Activated naive CD4-positive, alpha-beta T cell treated with Interleukin-2 at 50 U/mL for 16 hours (primary cell): ENCODE results near the gene PRKAG3.

Experiments used
- DNase-seq: peaks from one replicate; pipeline ENCODE4 v3.0.0-alpha.2; 2020

Gene PRKAG3

DNA sequence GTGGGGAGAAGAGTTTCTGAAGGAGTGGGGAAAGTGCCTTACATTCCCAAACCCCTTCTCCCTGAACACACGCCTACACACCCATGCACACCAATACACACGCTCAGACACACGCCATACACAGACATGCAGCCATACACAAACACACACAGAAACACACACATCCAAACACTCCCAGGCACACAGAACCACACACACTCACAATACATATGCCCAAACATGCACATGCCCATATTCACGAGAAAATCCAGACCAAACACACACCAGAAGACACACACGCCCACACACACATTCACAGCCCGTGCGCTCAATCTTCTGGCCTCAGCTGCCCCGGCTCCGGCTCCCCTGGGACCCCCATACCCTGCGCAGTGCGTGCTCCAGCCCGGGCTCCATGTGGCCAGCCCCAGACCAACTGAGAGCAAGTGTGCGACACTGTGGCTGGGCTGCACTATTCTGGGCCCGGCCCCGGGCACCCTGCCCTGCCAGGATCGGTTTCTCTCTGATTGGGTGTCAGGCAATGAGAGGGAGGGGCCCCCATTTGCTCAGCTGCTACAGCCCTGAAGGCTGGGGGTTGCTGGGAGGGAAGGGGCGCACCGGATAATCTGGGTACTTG, at the start of gene PRKAG3:
Gene PRKAG3, minus strand, starts transcription at position 426 of the 613 bp plus-strand sequence.
- DNase-seq, result no peak

DNA sequence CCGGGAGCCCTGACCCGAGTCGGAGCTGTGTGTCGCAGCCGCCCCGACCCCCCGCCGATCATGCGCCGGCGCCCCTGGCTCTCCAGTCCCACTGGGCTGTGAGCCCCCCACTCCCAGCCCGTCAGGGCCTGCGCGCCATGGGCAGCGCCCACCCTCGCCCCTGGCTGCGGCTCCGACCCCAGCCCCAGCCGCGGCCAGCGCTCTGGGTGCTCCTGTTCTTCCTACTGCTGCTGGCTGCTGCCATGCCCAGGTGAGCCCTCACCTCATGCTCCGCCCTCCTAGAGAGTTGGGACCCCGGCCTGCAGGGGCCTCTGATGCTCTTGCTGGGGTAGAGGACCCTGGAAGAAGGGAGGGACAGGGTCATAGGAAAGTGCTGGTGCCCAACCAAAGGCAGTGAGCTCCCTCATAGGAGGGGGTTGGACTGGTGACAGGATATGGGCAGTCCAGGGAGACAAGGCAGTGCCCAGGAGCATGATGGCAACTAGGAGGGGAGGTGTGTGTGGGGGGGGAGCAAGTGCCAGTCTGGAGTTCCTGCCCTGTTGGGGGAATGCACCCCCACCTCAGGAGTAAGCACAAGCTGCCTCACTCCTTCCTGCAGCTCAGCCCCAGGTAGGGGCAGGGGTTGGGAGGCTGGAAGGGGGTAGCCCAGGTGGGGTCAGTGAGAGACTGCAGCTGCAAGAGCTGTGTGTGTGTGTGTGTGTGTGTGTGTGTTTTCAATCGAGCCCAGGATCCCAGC, 49.4 kb upstream of the PRKAG3 start:
- no peak for DNase-seq

DNA sequence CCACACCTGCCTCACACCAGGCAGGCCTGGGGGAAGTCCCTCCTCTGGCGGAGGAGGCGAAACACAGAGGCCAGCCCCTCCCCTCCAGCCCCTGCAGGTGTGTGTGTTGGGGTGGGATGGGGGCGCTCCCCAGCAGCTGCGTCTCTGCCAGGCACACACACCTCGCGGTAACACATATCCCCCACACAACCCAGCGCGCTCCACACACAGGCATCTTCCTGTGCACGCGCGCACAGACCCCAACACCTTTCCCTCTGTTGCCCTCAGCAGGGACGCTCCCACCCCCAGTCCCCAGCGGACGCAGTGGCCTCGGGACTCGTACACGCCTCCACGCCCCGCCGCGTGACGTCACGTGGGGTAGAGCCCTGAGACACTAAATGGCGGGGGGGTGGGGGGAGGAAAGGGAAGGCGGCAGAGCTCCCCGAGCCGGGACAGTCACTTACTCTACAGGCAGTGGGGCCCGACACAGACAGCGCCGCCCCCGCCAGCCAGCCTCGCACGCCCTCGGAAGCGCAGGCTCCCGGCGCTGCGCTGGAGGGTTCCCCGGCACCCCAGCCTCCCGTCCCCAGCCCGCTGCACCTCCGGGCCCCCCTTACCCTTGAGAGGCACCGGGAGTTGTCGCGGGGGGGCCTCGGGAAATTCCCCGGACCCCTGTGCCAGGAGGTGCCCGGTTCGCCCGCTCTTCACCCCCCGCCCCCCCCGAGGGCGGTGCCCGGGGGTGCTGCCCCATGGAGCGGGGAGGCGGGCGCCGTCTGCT, 48.7 kb upstream of the PRKAG3 start, which contains the start of gene WNT10A:
Gene WNT10A, plus strand, starts transcription at position 751 of the 757 bp plus-strand sequence. CDS start 144 bp downstream, outside the sequence.
- peak; percentile 80 for DNase-seq

DNA sequence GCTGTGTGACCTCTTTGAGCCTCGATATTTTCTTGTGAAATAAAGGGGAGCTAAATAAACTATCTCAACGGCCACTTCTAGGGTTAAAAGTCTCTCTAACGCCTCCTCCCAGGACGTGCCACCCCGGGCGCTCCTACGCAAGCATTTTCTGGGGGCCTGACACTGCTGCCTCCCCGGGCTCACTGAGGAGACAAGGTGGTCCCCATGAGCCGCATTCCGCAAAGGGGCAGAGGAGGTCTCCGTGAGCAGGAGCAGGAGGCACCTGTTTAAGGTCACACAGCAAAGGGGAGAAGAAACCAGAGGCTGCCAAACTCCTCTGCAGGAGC, 48.1 kb upstream of the PRKAG3 start:
- DNase-seq, result no peak

DNA sequence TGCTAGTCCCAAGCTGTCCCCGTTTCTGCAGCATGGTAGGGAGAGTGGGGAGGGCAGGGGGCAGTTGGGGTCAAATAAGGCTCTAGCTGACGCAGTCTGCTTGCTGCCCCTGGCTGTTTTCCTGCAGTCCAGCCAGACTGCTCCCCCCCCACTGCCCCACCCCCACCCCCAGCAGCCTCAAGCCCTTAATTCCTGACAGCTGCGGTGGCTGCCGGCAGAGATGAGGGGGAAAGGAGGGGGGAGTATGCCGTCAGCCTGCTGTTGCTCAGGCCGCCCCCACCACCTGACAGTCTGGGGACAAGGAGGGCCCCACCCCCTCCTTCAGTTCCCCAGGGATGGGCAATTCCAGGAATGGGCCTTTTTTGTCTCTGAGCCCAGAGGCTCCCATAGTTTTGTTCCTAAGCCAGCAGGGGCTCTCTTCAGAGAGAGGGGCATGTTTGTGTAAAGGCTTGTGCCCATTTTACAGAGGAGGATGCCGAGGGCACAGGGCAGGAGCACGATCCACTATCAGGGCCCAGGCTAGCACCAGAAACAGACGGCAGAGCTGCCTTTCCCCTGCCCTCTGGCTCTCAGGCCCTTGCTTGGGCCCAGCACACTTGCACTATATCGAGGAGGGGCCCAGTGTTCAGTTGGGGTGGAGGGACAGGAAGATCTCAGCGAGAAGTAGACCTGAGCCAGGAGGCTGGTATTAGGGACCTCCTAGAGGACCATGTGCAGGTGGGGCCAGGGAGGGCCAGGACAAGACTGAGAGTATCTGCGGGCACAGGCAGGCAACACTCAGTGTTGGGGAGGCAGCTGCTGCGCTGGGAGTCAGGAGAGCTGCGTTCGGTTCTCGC, 47.5 kb upstream of the PRKAG3 start:
- no peak for DNase-seq

DNA sequence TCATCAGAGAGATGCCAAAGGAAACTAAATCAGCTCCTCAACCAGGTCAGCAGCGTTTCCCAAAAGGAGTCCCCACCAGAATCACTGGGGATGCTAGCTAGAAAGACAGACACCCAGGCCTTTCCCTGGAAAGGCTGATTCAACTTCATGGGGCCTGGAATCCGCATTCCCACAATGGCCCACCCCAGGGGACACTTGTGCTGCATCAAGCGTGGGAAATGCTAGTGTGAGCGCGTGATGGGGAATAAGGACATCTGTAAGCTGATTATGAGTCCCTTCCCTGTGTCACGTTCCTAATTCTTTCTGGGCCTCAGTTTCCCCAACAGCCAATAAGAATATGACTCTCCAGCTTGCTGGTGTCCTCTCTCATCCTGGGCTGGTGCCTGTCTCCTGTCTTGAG, 46.9 kb upstream of the PRKAG3 start:
- DNase-seq, result no peak

DNA sequence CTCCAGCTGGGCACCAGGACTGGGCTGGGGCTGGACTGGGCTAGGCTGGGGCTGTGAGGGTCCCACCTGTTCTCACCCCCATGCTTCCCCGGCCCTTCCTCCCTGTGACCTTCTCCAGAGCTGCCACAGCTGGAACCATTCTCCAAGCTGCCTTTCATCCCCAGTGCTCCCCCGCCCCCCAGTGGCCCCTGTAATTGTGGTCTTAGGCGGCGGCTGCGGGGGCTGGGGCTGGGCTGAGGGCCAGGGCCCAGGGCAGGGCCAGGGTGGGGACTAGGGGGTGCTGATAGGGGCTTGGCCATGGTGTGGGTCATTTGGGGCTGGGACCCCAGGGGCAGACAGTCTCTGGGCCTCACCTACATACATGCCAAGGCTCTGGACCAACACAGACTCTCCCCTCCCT, 46.3 kb upstream of the PRKAG3 start:
- DNase-seq, result no peak

DNA sequence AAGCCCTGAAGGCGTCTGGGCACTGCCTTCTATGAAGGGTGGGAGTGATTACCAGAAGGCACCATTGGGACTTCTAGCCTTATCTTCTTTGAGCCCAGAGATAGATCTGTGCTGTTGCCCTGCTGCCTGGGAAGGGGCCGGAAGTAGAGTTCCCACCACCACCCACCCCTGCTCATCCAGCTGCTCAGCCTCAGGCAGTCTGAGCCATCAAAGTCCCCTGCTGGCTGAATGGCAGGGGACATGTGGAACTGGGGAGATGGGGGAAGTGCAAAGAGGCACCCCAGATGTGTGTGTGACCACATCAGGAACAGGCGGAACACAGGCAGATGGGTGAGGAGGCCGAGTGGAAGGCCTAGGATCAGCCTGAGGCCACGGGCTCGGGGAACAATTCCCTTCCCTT, 45.7 kb upstream of the PRKAG3 start:
- DNase-seq, result no peak

DNA sequence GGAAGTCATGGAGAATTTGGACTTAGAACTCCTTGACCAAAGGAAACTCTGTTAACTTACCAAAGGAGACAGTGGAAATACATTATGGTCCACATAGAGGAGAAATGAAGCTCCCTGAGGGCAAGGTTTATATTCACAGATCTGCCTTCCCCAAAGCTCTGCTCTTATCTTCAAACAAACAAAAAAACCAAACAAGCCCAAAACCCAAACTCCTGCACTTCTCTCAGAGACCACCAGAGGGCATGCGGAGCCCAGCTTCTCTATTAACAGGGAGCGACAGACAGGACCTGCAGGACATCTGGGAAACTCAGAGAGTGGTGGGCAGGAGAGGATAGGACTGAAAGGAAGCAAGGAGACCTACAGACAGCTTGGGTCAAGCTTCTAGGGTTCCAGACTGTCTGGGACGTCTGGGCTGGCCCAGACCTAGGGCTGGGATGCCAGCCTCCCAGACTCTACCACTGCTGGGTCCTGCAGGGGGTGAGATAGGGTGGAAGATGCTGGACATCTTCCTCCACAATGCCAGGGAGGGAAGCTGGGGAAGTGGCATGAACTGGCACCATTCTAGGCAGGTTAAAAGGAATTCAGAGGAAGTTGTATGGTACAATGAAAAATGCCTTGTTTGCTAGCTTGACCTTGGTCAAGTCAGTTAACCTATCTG, 45.1 kb upstream of the PRKAG3 start:
- DNase-seq, result peak; percentile 77

DNA sequence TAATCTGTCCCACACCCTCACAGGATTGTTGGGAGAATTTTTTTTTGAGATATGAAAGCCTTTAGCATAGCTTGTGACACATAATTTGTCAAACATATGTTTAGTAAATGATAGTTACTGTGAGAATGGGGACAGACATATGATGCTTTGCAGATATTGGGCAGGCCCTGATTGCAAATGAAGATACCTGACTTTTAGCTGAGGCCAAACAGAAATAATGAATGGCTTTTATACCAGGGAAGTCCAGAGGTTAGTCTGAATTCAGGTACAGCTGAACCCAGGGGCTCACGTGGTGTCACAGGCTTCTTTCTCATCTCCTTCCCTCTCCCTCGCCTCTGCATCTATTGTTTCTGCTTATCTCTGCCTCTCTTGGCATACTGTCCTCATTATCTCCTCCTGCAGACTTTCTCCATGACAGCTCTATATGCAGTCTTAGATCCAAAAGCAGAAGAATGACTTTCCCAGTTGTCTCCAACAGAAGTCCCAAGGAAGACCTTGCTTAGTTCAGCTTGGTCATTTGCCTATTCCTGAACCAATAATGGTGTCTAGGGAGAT, 44.2 kb upstream of the PRKAG3 start:
- DNase-seq, result no peak

DNA sequence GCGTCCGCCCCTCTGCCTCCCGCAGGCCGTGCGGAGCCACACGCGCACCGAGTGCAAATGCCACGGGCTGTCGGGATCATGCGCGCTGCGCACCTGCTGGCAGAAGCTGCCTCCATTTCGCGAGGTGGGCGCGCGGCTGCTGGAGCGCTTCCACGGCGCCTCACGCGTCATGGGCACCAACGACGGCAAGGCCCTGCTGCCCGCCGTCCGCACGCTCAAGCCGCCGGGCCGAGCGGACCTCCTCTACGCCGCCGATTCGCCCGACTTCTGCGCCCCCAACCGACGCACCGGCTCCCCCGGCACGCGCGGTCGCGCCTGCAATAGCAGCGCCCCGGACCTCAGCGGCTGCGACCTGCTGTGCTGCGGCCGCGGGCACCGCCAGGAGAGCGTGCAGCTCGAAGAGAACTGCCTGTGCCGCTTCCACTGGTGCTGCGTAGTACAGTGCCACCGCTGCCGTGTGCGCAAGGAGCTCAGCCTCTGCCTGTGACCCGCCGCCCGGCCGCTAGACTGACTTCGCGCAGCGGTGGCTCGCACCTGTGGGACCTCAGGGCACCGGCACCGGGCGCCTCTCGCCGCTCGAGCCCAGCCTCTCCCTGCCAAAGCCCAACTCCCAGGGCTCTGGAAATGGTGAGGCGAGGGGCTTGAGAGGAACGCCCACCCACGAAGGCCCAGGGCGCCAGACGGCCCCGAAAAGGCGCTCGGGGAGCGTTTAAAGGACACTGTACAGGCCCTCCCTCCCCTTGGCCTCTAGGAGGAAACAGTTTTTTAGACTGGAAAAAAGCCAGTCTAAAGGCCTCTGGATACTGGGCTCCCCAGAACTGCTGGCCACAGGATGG, 42.0 kb upstream of the PRKAG3 start:
- DNase-seq, result no peak

DNA sequence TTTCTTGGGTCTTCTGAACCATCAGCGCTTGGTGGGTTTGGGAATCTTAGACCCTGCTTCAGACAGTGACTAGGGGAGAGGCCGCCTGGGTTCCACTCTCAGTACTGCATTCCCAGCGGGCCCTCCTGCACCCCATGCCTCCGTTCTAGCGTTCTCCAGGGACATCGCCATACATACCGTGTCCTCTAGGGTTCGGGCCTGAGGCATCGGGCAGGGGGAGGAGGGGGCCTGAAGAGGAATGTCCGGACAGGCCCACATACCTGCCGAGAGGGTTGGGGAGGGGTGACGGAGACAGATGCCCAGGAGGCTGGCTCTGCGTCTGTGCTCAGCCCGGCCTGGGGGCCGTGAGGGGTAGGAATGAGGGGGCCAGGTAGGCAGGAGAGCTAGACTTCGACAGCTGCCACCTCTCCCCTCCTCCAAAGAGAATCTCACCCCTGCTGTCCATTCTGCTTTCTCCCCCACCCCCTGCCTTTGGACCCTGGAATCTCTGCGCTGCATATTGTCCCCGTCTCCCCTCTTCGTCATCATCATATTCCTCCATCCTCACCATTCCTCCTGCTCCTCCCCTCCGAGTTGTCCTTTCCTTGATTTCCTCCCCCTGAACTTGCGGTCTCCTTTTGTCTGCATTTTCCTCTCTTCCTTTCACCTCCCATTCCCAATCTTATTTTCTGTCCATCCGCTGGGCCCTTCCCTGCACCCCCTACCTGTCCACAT, 41.2 kb upstream of the PRKAG3 start:
- no peak for DNase-seq

DNA sequence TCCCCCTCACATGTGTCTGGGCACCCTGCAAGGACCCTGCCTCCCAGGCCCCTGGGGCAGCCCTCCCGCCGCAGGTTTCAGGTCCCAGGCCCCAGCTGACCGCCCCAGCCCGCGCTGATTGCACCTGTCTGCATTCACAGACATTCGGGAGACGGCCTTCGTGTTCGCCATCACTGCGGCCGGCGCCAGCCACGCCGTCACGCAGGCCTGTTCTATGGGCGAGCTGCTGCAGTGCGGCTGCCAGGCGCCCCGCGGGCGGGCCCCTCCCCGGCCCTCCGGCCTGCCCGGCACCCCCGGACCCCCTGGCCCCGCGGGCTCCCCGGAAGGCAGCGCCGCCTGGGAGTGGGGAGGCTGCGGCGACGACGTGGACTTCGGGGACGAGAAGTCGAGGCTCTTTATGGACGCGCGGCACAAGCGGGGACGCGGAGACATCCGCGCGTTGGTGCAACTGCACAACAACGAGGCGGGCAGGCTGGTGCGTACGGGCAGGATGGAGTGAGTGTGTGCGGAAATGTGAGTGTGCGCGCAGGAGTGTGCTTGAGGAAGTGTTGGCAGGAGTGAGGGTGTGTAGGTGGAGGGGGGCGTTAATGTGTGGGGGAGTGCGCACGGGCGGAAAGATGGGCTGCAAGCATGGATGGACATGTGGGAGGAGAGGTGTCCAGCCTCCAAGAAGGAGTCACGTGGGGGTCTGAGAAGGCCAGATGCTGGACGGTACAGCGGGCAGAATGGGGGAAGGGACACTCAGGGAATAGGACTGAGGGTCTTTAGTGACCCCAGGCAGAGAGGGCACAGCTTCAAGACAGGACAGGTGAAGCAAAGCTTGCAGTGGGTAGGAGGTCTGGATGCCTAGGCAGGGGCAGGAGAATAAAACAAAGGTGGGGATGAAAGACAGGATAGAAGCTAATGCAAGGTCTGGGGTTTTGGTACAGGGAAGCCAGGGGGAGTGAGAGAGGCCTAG, 40.0 kb upstream of the PRKAG3 start:
- DNase-seq, result no peak

DNA sequence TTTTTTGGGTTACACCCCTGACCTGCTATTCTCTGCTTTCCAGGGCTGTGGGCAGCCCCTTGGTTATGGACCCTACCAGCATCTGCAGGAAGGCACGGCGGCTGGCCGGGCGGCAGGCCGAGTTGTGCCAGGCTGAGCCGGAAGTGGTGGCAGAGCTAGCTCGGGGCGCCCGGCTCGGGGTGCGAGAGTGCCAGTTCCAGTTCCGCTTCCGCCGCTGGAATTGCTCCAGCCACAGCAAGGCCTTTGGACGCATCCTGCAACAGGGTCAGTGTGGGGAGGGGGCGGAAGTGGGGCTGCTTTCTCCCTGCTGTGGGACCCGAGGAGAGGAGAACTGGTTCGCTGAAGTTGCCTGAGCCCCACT, 39.4 kb upstream of the PRKAG3 start:
- DNase-seq, result no peak

DNA sequence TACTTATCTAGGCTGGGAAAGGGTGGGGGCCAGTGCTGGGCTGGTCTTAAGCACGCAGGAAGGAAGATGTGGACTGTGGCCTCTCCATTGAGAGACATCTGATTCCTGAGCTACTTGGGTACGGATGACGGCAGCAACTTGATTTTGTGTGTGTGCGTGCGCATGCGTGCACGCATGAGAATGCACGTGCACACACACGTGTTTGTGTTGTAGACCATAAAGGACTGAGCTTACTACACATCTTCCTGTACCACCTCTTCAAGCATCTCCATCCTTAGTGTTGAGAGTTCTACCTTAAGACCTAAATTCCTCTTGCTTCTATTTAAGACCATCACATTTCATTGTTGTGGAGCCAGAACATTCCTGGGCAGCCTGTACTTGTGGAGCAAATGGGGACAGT, 37.5 kb upstream of the PRKAG3 start:
- DNase-seq, result no peak

DNA sequence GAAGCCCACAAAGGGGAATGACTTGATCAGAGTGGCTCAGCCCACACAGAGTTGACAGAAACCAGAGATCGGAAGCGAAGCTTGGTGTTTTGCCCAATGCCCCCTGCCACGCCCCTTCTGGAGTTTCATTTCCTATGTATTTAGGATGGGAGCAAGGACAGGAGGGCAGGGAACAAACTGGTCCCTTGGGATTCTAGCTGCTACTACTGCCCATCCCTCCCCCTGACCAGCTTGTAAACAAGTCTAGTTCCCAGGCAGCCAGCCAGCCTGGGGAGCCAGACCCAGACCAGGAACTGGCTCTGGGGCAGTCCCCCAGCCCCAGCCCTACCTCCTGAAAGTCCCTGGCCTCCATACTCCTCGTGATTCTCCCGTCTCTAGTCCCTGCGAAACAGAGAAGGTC, 36.3 kb upstream of the PRKAG3 start:
- no peak for DNase-seq

DNA sequence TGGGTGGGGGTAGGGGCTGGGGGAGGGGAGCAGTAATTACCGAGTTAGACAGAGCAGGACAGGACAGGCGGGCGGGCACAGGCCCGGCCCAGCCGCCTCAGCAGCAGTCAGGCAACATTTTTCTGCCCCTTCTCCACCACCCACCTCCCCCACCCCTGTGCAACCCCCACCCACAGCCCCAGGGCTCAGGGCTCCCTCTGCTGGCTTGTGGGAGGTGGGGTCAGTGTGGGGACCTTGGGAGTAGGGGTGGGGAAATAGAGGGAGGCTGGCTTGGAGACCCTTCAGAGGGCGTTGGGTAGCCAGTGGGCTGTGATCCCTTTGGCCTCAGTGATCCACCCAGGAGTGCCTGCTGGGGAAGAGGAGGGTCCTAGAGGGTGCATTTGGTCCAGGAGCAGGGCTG, 34.4 kb upstream of the PRKAG3 start:
- no peak for DNase-seq

DNA sequence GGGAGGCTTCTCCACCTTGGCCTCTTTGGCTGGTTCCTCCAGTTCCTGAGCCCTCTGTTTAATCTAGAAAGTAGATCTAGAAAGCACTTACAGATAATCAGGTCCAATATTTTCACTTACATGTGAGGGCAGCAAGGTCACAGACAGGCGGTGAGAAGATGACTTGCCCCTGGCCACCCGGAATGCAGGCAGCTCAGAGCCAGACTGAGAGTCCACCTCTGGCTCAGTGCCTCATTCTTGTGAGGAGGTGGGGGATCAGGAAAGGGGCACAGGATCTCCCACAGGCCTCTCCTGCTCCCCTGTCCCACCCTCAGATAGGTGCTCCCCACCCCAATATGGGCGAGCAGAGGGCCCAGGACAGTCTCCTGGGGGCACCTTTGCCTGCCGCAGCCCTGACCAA, 33.8 kb upstream of the PRKAG3 start:
- DNase-seq, result no peak

DNA sequence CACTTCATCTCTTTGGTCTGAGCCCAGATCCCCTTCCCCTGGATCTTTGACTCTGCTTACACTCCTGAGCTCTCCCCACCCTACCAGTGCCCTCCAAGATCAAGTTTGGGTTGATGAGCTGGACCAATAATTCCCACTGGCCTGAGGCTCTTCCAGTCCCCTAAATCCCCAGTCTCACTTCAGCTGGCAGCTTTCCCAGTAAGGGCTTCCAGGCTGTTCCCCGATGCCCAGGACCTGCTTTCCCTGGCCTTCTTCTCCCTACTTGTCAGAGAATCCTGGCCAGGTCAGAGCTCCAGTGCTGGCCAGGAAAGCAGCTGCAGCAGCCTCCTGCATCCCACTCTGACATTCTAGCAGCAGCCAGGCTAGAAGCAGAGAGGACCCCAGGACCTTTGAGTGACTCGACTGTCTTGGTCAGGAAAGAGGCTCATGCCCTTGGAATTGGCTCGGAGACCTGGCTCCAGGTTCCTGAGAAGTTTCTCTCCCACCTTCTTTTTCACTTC, 31.5 kb upstream of the PRKAG3 start:
- DNase-seq, result no peak
